Kidney epithelial cell (primary cell): ENCODE results near the gene C19orf81. TPM values are rescaled to one million over a fixed set of nuclear protein-coding genes. Genes with fewer than 3 reads are reported as not detected.

Experiments
- DNase-seq: peaks from one replicate; pipeline ENCODE4 v3.0.0-alpha.2; 2010; ENCODE audit warnings: low read depth
- H3K27me3 ChIP-seq: 2 replicates; pipeline ENCODE4 v1.6.0; 2011; ENCODE audit warnings: low read length; ENCODE audit not compliant: control insufficient read depth, insufficient read depth
- H3K36me3 ChIP-seq: 2 replicates; pipeline ENCODE4 v1.5.1; 2011; ENCODE audit warnings: low read length; ENCODE audit not compliant: control insufficient read depth, insufficient read depth
- H3K4me3 ChIP-seq: 2 replicates; pipeline ENCODE4 v1.5.1; 2011; ENCODE audit warnings: low read depth, mild to moderate bottlenecking, control low read depth, low read length
- CTCF ChIP-seq: IDR thresholded peaks from 2 replicates; pipeline ENCODE4 v1.5.1; 2011; ENCODE audit warnings: mild to moderate bottlenecking, moderate library complexity, low read length, control low read depth, inconsistent platforms; ENCODE audit not compliant: insufficient read depth, poor library complexity, severe bottlenecking
- total RNA-seq: library from RNA; depleted of rRNA; stranded (reverse); fragments of >200 nt; gene quantifications from 2 replicates; pipeline ENCODE4 v1.2.3, GENCODE V29; 2015

Gene C19orf81
- total RNA-seq, 1 donor from 2014 or later: 16.5 TPM

DNA sequence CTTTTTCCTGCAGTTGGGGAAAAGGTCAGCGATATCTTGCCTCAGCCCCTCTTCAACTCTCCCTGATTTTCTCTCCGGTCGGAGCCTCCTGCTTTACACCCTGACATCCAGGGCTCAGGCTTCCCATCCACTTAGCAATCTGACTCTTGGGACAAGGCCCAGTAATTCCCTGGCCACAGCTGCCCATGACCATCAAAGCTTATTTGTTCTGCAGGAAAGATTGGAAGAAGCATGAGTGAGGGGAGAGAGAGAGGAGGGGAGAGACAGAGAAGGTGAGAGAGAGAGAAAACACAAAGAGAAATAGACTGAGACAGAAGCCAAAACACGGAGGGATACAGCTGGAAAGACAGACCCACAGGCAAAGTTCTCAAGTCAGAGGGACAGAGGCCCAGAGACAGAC is 23.2 kb upstream of the C19orf81 start:
- H3K36me3 ChIP-seq: no peaks in the 10 kb centered on the region
- no peak for TF ChIP-seq CTCF

GRCh38 chr19:50626795-50627194 is 22.4 kb upstream of the C19orf81 start:
- no peaks in the 10 kb centered on the region for H3K36me3 ChIP-seq
- peaks cover 2% of the 10 kb centered on the region for H3K27me3 ChIP-seq
- no peak overlapping the region for H3K4me3 ChIP-seq
- no peak for DNase-seq
- no peak for TF ChIP-seq CTCF

More for the DNA sequence above, 23.2 kb upstream of the C19orf81 start:
- Histone ChIP-seq H3K27me3 (peaks cover 2% of the 10 kb centered on the region), H3K4me3 (no peak overlapping the region)
- no peak for DNase-seq

GRCh38 chr19:50628146-50628545 is 21.1 kb upstream of the C19orf81 start:
- no peak for DNase-seq
- peaks cover 2% of the 10 kb centered on the region for H3K27me3 ChIP-seq
- H3K36me3 ChIP-seq: no peaks in the 10 kb centered on the region
- no peak for TF ChIP-seq CTCF
- H3K4me3 ChIP-seq: no peak overlapping the region

DNA sequence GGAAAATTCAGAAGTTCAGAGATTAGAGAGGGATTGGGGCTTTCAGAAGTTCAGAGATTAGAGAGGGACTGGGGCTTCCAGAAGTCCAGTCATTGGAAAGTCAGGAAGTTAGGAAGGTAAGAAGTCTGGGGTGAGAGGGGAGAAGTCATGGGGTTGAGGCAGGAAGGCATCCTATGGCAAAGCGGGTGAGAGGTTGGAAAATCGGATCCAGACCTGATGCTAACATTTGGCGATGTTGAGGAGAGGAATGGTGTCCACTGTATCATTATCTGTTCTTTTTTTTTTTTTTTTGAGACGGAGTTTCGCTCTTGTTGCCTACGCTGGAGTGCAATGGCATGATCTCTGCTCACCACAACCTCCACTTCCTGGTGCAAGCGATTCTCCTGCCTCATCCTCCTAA is 20.7 kb upstream of the C19orf81 start:
- no peaks in the 10 kb centered on the region for H3K36me3 ChIP-seq
- TF ChIP-seq CTCF: no peak
- DNase-seq: no peak
- H3K4me3 ChIP-seq: no peak overlapping the region
- H3K27me3 ChIP-seq: peaks cover 2% of the 10 kb centered on the region

- DNase-seq: no peak
- no peak for TF ChIP-seq CTCF
- H3K36me3 ChIP-seq: no peaks in the 10 kb centered on the region
- H3K27me3 ChIP-seq: peaks cover 2% of the 10 kb centered on the region
- H3K4me3 ChIP-seq: no peak overlapping the region
These were observed 20.1 kb upstream of the C19orf81 start for GRCh38 chr19:50629194-50629593.

- Histone ChIP-seq H3K4me3 (no peak overlapping the region), H3K36me3 (no peaks in the 10 kb centered on the region), H3K27me3 (peaks cover 2% of the 10 kb centered on the region)
- TF ChIP-seq CTCF: no peak
- no peak for DNase-seq
These were observed 19.4 kb upstream of the C19orf81 start for GRCh38 chr19:50629801-50630200.
